GM19467 (cell line): Measurements from ENCODE around the gene KCTD5.
"Not testable (repeated sequence)": the region's sequence is repeated elsewhere in the genome, so short reads cannot be mapped to it uniquely, and the experiment has no call there.

Experiments used
- ATAC-seq: cut with Tn5 transposase; IDR thresholded peaks from one replicate; pipeline ENCODE4 v1.9.1; 2021; ENCODE audit warnings: mild to moderate bottlenecking, moderate library complexity; ENCODE audit not compliant: unreplicated experiment

KCTD5 gene

GRCh38 chr16:2671741-2672140 is 10.6 kb upstream of the KCTD5 start:
- ATAC-seq: no peak

GRCh38 chr16:2673066-2673999 is 9.0 kb upstream of the KCTD5 start:
- peak; percentile 85 for ATAC-seq

- no peak for ATAC-seq
Observed at GRCh38 chr16:2675021-2675420, 7.3 kb upstream of the KCTD5 start.

GRCh38 chr16:2675714-2676113 is 6.6 kb upstream of the KCTD5 start:
- no peak for ATAC-seq

GRCh38 chr16:2676937-2677336 is 5.4 kb upstream of the KCTD5 start:
- not testable (repeated sequence) for ATAC-seq

DNA sequence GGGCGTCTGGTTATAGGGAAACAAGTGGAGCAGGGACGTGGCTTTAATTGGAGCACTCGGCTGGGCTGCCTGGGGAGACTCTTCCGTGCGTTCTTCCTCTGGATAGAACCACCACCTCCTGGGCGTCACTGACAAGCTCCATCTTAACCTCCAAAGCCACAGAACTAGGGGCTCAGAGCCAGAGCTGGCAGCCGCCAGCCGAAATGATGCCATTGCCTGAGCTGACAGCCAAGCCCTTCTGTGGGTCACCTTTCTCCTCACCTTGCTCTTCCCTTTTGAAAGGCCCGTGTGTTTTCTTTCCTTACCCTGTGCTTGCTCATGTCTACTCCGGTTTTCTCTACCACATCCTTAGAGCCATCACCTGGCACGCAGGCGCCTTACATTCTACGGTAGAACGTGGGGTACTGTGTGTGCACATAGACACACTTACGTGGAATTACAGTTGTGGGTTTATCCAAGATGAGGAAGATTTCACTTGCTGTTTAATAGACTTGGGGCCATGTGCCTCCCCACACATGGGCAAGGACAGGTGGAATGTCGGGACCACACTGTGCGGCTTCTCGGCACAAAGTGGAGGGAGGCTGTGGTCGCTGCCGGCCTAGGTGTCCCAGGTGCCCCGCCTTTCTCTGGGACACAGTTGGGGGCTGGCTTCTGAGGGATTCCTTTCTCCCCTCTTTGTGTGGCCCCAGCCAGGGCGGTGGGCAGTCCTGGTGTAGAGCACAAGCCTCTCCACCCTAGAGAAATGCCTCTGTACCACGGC is 3.9 kb upstream of the KCTD5 start:
- not testable (repeated sequence) for ATAC-seq

DNA sequence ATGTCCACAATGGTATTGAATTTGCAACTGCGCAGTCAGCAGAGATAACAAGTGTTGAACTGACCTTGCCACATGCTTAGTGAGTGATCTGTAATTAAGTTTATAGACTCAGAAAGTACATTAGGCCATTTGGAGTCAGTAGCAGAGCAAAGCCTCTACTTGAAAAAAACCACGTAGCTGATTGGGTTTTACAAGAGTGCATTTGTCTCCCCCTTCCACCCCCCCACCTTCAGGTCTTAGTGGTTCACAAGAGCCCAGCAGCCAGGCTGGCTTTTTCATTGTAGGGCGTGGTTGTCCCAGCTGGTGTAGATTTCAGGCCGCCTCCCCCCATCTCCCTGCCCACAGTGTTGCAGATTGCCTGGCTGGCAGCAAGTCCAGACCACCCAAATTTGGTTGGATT is 2.4 kb upstream of the KCTD5 start:
- ATAC-seq: not testable (repeated sequence)

GRCh38 chr16:2680360-2680759 is 2.0 kb upstream of the KCTD5 start:
- ATAC-seq: not testable (repeated sequence)

GRCh38 chr16:2683041-2683440 is 718 bp downstream of the KCTD5 start:
- ATAC-seq: not testable (repeated sequence)

- ATAC-seq: not testable (repeated sequence)
Observed at GRCh38 chr16:2686075-2686474, 3.8 kb downstream of the KCTD5 start.

- peak; percentile 38 for ATAC-seq
Observed at GRCh38 chr16:2686912-2687507, 4.7 kb downstream of the KCTD5 start.

DNA sequence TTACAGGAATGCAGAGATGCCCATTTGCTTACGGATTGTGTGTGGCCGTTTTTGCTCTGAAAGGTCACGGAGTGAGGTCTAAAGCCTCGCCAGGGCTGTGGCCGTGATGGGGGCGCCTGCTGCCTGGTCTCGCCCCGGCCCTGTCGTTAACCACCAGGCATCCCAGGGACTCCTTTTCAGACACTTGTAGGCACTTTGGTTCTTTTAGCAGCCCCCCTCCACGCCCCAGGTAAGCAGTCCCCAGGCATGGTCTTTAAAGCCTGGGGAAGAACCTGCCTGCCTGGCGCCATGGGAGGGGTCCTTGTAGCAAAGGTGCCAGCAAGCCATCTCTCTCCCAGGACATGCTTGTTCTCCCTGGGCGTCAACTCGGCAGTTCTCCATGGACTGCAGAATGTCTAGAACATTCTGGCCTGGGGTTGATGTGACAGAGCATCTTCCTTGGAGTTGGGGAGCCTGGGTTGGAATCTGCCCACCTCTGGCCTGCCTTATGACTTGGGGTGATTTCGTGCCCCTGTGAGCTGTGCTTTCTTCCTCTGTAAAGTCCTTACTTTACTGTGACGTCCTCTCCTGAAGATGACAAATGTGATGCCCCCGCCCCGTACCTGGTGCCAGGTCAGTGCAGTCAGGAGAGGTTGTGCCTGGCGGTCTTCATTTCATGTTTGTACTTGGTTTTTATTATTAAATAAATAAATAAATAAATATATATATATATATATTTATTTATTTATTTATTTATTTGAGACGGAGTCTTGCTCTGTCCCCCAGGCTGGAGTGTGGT is 5.4 kb downstream of the KCTD5 start:
- no peak for ATAC-seq

DNA sequence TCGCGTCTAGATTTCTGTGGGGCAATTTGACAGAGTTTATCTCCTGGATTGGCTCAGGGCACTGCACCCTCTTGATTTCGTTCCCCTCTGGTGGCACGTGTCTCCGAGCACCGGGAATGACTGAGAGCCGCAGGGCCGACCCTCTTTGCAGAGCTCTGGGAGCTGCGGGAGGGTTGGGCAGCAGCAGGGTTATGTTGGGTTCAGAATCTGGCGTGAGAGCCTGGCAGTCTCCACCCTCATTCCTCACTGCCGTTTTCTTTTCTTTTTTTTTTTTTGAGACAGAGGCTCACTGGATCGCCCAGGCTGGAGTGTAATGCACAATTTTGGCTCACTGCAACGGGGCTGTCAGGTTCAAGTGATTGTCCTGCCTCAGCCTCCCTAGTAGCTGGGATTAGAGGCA is 7.1 kb downstream of the KCTD5 start:
- not testable (repeated sequence) for ATAC-seq

DNA sequence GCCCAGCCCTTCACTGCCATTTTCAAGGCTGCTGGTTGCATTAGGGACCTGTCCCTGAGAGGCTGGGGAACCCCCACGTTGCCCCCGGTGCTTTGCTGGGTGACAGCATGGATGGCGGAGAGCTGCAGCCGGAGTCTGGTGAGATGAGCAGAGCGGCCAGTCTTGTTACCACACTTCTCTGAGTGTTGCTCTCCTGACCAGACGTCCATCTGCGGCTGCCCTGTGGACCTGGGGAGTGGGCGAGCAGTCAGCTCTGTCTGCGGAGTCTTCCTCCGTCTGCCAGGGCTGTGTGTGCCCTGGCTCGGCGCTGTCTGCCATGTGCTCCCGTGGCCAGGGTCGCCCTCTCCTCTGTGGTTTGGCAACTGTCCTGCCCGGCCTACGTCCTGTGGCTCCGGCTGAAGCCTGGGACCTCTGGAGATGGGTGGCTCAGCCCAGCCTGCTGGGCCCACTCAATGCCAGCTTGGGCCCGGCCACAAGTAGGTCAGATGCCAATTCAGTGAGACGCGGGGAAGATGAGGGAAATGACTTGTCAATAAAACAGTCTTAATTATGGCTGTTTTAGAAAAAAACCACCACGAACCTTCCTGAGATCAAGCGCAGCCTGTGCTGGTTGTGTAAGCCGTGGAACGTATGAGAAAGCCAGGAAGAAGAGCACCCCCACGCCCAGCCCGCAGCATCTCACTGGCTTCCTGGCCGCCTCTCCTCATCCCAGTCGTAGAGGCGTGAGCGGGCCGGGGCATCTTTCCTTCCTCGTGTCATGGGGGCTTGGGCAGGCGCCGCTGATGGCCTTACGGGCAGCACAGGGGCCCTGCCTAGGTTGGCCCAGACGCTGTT is 7.9 kb downstream of the KCTD5 start:
- no peak for ATAC-seq

GRCh38 chr16:2690852-2691251 is 8.5 kb downstream of the KCTD5 start:
- no peak for ATAC-seq

DNA sequence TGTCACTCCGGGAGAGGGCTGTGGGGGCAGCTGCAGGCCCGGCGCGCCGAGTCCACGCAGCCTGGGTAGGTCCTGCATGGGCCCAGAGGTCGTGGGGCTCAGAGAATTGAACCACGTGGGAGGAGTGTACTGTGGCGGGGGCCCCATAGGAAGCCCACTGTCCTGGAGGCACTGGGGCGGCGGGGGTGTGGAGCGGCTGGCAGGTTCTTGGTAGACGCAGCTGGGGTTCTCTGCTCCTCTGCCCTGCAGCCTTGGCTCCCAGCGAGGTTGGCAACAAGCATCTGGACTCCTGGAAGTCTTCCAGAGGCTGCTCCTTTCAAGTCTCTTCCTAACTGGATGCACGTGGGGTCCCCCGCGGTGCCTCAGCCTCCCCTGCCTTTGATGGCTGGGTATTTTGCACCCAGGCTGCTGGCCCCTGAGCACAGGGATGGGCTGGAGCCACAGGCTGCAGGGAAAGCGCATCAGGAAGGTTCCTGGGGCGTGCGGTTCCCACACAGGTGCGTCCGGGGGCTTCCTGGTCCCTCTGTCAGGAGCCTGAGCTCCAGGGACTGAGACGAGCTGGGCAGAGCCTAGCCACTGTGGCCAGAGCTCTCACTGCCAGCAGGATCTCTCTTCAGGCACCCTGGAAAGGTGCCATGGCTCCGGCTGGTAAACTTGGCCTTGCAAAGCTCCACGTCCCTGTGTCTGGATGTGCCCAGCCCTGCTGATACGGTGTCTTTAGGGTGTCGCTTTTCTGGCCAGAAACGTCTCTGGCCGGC is 9.3 kb downstream of the KCTD5 start:
- ATAC-seq: no peak

DNA sequence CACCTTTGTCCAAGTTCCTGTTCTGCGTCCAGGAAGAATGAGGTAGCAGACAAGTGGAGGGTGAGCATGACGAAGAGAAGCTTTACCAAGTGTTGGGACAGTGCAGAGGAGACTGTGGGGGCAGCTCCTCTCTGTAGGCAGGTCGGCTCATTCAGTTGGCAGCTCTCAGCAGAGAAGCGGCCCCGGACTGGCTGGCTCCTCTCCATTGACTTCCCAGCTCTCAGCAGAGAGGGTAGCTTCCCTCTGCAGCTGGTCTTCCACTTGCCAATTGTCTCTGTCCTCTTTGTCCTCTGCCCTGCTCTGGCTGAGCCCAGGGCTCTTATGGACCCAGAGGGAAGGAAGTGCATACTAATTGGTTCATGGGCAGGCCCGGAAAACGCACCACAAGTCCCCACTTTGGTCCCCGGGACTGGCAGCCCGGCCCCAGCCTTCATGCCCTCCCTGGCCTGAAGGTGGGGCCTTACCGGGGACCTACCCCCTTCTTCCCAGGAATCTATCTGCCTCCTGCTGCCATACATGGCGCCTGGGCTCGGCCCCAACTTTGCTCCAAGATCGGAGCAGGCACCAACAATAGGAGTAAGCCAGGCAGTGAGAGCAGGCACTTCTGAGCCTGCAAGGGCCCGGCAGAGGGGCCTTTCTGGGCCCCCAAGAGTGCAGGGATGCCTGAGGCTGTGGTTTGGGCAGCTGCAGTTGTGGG is 10.1 kb downstream of the KCTD5 start:
- ATAC-seq: no peak

GRCh38 chr16:2692948-2693651 is 10.8 kb downstream of the KCTD5 start:
- no peak for ATAC-seq
